ENCODE measurements around the gene BLMH. TPM values are rescaled to one million over a fixed set of nuclear protein-coding genes. Genes with fewer than 3 reads are reported as not detected.

BLMH gene
- total RNA-seq, 1 donor from 2014 or later = 48.5 TPM

DNA sequence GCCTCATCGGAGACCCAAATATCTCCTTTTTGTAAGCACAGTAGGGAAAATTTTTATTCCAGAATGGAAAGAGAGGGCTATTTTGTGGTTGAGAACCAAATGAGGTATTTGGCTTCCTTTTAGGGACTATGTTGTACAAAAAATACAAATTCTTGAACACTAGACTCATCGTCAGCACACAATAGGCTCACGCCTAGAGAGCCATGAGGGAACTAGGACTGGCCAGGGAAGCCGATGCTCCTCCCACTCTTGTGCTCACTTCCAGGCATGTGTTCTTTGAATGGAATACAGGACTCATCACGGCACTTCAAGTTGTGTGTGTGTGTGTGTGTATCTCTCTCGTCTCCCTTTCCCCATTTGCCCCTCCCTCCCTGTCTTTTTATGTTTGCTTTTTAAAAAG lies 17.8 kb upstream of the BLMH start:
- FAIRE-seq (no peak), DNase-seq (ENCODE audit: low spot score in 2 of 2) (no peak)

DNA sequence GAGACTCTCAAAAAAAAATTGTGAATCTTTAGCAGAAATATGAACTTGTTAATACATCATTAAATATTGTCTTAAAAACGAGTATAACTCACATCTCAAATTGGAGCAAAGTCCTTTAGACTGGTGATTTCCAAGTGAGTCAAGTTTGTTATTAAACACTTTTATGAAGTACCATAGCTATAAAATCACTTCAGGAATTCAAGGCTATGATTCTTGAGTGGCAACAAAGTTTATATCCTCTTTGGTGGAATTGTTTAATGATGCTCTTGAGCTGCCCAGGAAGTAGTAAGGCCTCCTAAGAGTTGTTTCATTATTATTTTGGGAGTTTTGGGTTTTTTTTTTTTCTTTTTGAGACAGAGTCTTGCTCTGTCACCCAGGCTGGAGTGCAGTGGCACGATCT lies 16.7 kb upstream of the BLMH start:
- no peak for FAIRE-seq
- no peak for DNase-seq (ENCODE audit: low spot score in 2 of 2)

DNA sequence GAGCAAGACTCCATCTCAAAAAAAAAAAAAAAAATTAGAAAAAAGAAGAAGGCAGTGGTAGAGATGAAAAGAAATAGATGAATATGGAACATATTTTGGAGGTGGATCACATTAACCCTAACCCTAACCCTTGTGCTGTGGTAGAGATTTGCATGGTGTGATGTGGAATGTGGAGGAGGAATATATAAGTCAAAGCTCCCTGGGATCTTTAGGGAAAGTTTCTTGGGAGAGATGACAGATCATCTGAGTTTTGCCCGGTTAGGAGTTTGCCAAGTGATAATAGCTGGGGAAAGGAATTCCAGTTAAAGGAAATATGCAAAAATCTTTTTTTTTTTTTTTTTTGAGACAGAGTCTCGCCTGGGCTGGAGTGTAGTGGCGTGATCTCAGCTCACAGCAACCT lies 13.0 kb upstream of the BLMH start:
- FAIRE-seq = no peak
- DNase-seq (ENCODE audit: low spot score in 2 of 2) = no peak

DNA sequence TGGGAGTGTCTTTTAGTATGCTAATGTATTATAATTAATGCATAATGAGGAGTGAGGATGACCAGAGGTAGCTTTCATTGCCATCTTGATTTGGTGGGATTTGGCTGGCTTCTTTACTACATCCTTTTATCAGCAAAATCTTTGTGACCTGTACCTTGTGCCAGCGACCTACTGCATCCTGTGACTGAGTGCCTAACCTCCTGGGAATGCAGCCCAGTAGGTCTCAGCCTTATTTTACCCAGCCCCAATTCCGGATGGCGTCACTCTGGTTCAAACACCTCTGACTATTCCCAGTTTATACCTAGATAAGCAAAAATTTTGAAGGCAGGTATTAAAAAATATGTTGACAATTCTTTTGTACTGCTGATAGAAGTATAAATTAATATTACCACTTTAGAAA lies 10.5 kb upstream of the BLMH start:
- FAIRE-seq (no peak), DNase-seq (ENCODE audit: low spot score in 2 of 2) (no peak)

DNA sequence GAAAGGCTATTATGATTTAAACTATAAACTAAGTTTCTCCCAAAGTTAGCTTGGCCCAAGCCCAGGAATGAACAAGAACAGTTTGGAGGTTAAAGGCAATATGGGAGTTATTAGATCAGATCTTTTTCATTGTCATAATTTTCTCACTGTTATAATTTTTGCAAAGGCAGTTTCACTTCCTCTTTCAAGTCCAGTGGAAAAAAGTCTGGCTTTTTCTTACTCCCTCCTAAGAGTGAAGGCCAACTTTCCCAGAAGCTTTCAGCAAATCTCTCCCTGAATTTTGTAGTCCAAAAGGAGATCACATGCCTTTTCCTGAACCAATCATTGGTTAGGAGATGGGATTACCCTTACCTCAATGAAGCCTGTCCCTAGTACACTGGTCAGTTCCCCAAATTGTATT lies 9.1 kb upstream of the BLMH start:
- FAIRE-seq (no peak), DNase-seq (ENCODE audit: low spot score in 2 of 2) (no peak)

DNA sequence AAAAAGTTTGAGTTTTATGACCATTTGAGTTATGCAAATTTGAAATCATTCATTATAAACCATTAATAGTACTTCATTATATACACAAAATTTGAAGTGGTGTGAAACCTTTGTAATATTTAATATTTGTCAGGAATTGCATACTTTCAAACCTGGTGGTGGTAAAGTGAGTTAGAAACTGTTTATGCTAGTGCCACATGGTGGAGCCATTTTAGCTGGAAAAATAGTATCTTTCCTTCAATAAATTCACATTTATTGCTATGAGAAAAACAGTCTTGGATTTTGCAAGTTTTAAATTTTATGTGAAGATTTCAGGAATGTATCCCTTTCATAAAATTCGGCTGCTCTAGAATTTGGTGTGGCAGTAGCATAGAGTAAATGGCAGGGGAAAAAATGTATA lies 7.3 kb upstream of the BLMH start:
- FAIRE-seq (no peak), DNase-seq (ENCODE audit: low spot score in 2 of 2) (no peak)

DNA sequence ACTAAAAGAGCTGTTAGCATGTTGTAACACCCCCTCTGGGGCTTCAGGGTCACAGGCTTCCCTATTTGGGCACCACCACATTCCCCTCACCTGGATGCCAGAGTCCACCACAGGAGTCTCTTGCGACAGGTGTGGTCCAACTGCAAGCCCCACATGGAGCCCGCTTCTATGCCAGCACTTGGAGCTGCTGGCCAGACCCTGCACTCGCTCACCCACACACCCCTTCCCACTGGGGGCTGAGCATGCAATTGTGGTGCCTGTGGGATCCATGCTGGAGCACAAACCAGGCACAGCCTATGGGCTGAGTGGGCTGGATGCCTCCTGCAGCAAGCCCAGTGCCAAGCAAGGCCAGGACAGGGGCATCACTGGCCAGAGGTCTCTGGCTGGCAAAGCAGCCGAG lies 6.0 kb upstream of the BLMH start:
- FAIRE-seq = no peak

DNA sequence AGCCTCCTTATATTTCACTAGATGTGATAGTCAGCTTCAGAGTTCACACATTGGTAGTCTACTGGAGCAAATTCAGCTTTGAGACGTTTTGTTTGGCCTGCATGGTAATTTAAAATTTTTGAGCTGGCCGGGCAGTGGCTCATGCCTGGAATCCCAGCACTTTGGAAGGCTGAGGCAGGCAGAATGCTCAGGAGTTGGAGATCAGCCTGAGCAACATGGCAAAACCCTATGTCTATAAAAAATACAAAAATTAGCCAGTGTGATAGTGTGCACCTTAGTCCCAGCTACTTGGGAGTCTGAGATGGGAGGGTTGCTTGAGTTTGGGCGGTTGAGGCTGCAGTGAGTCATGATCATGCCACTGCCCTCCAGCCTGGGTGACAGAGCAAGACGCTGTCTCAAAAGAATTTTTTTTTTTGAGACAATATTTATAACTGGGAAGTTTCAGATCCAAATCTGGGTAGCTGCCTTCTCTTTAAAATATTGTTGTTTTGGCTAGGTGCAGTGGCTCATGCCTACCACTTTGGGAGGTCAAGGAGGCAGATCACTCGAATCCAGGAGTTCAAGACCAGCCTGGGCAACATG lies 4.8 kb upstream of the BLMH start:
- FAIRE-seq (no peak), DNase-seq (ENCODE audit: low spot score in 2 of 2) (no peak)

More for the DNA sequence above, 6.0 kb upstream of the BLMH start:
- DNase-seq (ENCODE audit: low spot score in 2 of 2) = no peak

DNA sequence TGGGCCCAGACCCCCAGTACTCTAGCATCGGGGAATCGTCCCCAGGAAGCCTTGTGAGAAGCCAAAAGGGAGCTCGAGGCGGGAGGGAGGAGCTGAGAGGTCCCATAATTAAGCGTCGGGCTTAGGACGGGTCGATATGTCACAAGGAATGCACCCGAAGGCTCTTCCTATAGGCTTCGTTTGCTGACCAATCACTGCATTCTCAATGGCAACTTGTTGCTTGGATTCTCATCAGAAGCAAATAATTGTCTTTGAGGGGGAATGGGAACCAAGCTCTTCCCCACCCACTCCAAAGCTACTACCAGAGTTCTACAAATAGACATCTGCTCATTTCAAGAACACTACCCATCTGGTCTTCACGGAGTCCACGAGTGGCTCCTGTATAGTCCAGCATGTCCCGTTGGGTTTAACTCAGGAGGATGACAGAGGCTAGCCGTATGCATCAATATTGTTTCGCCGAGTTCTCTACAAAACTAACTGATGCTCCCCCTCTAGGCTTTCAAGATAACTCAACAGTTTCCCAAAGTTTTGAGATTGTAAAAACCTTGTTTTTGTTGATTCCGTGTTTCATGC lies 628 bp upstream of the BLMH start:
- DNase-seq (ENCODE audit: low spot score in 2 of 2) (peak in 1 of 2 donors; percentile 30), FAIRE-seq (no peak)

DNA sequence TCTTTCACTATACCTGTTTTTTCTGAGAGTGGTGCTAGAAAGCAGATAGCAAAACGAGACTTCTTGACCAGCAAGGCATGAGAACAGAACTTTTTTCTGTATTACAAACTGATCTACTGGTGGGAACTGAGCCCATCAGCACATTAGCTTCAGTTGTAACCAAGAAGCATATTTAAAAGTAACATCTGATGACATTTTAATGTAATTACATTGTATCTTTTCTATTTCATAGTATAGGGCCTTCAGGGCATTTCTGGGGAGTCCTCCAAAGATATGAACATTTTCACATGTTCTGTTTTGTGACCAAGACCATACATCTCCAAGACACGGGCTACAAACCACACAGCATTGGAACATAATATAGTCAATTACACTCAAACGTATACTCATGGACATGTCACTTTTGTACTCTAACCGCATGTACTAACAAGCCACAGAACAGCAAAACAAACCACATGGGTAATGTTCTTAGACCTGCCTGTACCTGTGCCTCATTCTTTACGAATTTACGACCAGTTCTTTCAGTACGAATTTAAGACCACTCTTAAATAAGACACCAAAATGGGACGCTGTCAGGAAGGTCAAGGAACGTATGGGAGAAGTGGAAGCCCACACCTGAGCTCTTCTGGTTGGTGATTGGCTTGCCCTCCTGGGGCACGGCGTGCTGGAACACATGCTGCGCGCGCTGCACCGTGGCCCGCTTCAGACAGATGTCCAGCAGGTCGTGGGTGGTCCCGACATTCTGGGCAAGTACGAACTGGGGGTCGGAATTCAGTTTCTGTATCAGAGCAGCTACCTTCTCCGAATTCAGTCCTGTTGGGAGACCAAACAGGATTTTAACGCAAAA lies 825 bp downstream of the BLMH start:
- DNase-seq (ENCODE audit: low spot score in 2 of 2) (peak in 1 of 2 donors; percentile 20), FAIRE-seq (no peak)

DNA sequence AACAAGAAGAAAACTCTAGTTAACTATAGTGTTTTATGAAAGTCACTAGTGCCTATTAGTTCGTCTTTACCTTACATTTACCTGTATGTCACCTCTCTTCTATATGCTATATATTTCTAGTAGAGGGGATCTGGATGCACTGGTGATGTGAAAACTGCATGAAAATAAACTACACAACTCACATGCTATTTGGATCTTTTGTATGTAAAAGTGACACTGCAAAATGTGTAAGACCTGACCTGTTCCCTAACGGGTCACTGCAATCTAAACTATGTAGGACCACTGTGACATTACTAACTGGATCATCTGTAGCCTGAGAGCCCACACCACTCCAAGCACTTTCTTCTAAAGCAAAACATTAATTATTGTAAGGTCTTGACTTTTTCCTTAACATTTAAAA lies 1.7 kb downstream of the BLMH start:
- DNase-seq (ENCODE audit: low spot score in 2 of 2) = no peak
- FAIRE-seq = no peak

DNA sequence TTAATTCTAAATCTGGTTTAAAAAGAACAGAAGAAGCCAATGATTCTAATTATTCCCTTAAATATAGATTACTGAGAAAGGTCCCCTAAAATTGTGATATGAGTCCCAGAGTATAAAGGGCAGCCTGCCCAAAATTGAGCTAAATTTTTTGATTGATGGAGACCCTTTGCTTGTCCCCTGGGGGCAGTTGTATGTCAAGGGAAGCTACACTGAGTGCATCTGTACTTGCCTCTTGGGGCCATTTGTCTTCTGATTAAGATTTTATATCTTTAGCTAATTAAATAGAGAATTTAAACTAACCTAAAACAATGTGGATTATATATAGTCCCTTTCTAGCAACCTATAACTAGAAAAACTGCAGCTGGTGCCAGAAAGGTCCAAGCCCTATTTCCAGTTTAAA lies 12.6 kb downstream of the BLMH start:
- FAIRE-seq = no peak
- DNase-seq (ENCODE audit: low spot score in 2 of 2) = no peak

DNA sequence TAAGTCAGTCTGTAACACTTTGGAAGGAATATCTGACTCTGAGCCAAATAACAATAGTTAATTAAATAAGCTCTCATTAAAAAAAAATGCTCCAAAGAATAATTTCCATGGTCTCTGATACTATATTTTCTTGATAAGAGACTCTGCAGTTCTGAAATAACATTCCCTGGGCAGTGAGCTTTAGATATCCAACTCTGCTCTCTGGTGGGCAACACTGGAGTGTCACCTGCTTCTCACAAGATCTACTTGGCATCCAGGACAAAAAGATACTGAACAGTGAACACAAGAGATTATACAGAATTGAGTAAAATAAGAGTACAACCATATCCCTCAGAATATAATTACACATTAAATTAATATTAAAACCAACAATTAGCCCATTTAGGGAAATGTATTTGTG lies 13.7 kb downstream of the BLMH start:
- no peak for DNase-seq (ENCODE audit: low spot score in 2 of 2)
- no peak for FAIRE-seq

DNA sequence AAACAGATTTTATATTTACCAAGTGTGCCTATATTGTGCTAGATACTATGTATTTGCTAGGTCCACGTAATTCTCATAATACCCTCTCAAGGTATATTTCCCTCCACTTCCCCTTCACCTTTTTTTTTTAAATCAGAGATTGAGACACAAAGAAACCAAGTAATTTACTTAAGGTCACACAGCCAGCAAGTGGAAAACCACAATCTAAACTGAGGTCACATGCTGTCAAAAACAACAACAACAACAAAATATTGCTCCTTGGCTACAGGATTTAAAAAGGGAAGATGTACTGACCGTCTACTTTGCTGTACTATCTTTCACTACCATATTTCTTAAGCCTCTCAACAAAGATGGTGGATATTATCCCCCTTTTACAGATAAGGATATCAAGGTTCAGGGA lies 15.8 kb downstream of the BLMH start:
- FAIRE-seq = no peak
- DNase-seq (ENCODE audit: low spot score in 2 of 2) = no peak

DNA sequence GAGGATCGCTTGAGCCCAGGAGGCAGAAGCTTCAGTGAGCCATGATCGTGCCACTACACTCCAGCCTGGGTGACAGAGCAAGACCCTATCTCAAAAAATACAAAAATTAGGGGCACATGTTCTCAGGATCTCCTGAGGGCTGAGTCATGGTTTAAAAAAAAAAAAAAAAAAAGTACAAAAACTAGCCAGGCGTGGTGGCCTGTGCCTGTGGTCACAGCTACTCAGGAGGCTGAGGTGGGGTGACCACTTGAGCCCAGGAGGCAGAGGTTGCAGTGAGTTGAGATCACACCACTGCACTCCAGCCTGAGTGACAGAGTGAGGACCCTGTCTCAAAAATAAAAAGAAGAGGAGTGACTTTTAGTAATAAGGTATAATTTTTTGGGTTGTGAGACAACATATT lies 16.9 kb downstream of the BLMH start:
- DNase-seq (ENCODE audit: low spot score in 2 of 2) (no peak), FAIRE-seq (no peak)

DNA sequence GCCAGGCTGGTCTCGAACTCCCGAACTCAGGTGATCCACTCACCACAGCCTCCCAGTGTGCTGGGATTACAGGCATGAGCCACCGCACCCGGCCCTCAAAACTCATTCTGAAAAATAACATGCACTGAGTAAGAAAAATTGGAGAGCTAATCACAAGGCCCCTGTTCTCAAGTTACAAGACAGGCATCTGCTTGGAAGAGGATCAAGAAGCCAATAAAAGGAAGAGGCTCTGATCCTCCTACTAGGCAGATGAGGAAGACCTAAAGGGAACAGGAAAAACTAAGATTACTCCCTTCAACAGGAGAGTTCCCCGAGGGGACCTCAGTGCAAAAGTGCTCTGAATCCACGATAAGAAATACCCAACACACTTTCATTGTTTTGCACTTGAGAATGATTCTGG lies 18.4 kb downstream of the BLMH start:
- DNase-seq (ENCODE audit: low spot score in 2 of 2) (no peak), FAIRE-seq (no peak)

DNA sequence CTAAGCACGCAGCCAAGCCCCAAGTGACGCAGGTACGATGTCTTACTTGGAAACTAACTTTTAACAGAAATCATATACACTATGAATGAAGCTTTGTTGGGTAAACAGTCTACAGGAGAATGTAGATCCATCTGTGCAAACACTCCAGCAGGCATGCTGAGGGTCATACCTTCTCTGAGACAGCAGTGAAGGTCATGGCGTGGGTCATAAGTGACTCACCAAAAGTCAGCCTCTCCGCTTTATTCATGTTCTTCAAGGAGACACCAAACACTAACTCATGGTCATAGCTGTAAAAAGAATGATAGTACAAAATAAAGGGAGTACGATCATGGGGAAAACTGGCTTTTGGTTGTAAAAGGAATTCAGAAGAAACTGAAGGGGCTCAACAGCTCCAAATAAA lies 20.6 kb downstream of the BLMH start:
- FAIRE-seq (no peak), DNase-seq (ENCODE audit: low spot score in 2 of 2) (no peak)

DNA sequence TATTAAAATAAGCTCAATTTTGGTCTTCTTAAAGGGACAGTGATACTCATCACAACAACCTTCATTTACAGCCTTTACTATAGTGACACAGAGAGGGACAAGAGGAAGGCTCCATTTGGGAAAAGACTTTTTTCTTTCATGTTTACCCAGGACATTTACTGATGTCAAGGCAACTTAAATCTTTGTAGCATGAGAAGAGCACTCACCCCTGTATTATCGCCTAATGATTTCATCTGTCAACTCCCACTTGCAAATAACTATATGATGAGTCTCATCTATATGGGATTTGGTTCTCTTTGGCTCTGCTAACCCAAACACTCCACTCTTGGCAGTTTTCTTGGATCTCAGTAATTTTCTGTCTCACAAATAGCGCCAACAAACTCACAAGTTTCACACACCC lies 24.1 kb downstream of the BLMH start:
- DNase-seq (ENCODE audit: low spot score in 2 of 2) = no peak
- no peak for FAIRE-seq

DNA sequence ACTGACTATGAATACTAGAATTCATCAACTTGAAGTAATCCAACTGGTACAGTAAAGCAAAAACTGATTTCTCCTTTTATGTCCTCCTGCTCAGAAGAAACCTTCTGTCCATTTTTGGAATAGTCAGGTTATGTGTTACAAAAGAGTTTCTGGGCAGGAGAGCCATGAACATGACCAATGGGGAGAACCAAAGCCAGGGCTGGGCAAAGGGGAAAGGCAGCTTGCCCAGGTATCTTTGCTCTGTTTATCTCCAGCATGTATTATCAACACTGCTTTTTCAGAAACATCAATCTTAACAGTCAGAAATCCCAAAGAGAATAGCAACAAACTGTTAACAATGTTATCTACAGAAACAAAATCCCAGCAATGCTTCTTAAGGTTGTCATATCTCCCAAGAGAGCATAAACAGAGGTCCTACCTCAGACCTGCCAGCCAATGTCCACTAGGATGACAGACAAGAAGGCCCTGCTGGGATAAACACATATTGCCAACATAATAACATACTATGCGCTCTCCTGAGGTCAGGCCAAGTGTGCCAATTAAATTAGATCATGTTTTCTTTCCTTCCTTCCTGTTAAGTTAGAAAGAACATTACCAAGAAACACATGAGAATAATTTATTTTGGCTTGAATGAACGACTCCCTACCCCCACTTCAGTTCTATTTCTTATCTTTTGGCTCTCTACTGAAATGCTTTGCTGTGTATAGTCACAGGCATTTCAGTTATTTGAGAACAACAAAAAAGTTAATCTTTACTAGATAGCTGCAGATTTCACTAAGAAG lies 28.0 kb downstream of the BLMH start:
- no peak for DNase-seq (ENCODE audit: low spot score in 2 of 2)
- FAIRE-seq = no peak

DNA sequence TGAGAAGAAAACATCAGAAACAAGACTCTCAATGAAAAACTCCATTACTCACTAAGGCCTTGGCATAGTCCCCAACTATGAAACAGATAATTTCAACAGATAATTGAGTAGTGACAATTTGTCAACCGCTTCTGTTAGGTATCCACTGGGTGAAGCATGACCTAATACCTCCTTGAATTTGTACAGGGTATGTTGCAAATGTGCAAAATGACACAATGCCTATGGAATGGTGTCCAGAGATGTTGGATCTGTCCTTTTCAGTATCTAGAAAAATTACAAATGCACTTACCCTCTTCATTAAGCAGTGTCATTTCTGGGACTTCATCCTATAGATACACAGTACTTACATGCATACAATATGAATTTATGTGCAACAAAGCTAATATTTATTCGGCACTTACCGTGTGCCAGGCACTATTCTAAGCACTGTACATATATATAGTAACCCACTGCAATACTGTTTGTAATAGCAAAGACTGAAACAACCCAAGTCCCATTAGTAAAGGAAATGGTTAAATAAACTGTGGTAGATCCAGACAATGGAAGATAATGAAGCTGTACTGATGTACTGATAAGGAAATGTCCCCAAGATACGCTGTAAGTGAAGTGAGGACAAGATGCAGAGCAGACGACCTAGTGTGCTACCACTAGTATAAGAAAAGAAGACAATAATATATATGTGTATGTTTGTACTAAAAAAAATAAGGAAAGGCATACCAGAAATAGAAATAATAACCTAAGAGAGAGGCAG lies 34.8 kb downstream of the BLMH start:
- FAIRE-seq (no peak), DNase-seq (ENCODE audit: low spot score in 2 of 2) (no peak)

DNA sequence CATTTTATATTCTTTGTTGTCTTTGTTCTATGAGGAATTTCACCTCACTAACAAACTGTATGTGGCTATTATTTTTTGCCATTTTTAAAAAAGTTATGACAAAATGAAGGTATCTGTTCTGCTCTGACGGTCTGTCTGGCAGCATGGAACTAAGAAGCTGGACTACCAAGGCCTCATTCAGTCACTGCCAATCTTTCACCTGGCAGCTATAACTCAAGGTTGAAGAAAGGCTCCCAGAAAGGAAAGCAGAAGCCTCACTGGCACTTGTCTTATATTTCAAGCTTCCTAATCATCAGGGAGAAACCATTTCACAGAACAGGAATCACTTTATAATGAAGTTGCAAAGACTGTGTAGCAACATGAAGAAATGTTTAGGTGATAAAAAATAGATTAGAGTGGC lies 37.6 kb downstream of the BLMH start:
- no peak for FAIRE-seq
- no peak for DNase-seq (ENCODE audit: low spot score in 2 of 2)
